ENCODE data around the gene NAV3.
A peak's percentile ranks its signal among the peaks of the same experiment; 100 is the strongest.

NAV3 gene

DNA sequence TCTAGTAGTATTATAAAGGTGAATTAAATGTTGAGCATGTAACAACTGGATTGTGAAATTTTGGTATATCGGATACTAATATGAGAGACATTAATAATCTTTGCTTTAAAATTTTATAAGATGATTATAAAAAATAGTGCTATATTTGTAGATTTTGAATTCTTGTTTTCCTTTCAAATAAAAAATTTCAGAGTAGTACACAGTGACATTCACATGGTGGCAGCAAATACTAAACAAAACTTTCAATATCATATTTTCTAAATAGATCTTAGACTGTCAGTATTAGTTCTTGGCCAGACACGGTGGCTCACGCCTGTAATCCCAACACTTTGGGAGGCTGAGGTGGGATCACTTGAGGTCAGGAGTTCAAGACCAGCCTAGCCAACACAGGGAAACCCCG, 166.0 kb downstream of the NAV3 start:
- DNase-seq, result no peak

DNA sequence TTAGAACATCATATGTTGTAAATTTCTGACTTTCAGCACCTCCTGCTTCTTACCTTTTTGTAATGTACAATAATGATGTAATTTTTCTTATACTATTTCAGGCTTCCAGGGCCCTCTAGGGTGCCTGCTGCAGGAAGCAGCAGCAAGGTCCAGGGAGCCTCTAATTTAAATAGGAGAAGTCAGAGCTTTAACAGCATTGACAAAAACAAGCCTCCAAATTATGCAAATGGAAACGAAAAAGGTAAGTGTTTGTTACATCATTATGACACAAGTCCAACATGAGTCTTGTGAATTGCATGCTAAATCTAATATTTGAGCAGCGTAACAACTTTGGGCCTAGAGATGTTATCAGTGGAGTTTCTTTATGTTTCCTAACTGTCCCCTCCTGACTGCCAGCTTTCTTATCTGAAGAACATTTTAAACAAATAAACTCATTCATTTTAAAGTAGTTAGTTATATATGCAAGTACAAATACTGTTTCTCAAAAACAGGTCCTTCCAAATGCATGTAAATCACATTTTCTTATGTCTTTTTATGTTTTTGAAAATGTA, 167.6 kb downstream of the NAV3 start:
- no peak for DNase-seq

GRCh38 chr12:77999074-77999715, 168.5 kb downstream of the NAV3 start:
- no peak for DNase-seq

GRCh38 chr12:78002878-78003277, 172.2 kb downstream of the NAV3 start:
- DNase-seq, result no peak

DNA sequence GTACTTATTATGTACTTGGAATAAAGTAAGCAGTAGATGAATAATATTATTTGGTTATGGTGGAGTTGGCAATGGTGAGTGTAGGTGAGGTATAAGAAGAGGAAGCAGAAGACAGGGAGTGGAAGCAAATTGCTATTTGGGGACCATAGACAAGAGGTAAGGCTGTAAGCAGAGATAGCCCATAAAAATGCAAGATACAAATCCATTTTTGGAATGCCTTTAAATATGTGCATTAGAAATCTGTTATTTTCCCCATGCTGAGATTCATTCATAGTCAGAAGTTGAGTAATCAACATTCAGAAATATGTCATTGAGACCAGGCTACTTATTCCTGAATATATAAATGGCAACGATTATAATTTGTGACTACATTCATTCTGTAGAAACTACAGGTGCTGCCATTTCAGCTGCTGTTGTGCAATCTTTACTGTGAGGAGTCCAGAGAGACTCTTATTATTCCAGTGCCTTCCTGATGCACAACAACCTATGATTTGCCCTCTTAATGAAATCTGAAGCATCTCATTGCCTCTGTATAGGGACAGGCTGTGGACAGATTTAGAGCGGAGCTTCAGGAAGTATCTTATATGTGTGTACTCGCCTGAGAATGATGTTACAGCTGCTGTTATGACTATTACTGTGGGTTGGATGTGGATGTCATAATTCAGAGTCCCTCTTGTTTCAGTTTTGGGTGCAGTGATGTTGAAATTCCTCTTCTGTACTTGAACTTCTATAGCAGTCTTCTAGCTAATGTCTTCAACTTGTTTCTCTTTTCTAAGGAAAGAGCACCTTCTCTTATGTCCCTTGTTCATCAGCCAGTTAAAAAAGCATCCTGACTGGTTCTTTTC, 173.8 kb downstream of the NAV3 start:
- DNase-seq, result no peak

GRCh38 chr12:78005094-78005492, 174.4 kb downstream of the NAV3 start:
- no peak for DNase-seq

- no peak for DNase-seq
These were observed 176.5 kb downstream of the NAV3 start for GRCh38 chr12:78007173-78007572.

- no peak for DNase-seq
These were observed 178.3 kb downstream of the NAV3 start for GRCh38 chr12:78009031-78009430.

DNA sequence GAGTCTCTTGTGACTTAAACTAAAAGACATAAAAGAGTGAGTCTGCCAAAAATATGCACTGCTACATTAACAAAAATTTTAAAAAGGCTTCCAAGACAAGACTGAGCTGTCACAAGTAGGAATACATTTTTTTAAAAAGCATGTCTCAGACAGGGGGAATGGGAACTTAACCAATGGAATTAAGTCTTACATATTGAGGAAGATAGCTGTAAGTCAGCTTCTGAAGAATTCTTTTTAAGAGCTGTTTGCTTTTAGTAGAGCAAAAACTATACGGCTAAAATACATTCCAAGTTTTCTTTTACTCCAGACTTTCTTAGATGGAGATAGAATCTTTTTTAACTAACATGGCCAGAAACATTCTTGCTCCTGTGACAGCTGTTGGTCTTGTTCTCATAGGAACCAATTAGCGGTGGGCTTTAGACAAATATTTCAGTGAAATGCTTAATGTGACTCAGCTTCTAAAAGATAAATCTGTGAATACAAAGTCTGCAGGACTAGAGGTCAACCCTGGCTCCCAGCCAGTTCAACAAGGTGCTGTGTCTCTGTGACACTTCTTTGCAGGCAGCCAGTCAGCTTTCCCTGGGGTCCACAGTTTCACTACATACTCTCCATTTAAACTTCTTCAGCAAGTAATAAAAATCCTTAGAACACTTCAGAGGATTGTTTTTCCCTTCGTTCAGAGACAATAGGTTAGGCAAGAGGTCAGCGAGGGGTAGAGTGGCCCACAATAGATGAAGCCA, 187.6 kb downstream of the NAV3 start:
- no peak for DNase-seq

DNA sequence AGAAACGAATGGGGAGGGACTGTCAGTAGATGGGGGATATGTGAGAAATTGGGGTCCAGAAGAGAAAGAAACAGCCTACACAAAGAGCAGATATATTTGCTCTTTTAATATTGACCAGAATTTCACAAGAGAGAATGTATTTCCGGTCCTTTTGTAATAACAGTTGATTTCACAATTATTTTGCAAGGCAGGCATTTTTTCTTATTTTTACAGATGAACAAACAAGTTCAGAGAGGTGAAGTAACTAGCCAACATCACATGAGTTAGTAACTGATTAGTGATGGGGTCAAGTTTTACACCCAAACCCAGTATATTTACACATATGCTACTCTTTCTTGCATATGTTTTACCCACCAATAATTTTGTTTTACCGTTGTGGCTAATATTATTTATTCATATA, 188.2 kb downstream of the NAV3 start:
- no peak for DNase-seq

DNA sequence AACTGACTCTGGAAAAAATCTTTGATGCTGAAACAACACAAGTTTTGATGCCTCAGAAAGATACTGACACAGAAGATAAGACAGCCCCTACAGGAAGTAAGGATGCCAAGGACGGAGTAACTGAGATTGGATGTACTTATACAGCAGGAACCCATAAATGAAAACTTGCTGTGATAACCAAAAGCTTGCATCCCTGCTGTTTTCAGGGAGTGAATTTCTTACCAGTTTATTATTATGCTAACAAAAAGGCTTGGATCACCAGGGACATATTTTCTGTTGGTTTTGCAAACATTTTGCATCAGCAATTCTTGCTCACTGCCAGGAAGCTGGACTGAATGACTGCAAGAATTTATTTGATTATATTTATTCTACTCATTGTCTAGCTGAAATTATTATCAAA, 197.7 kb downstream of the NAV3 start:
- DNase-seq, result no peak

DNA sequence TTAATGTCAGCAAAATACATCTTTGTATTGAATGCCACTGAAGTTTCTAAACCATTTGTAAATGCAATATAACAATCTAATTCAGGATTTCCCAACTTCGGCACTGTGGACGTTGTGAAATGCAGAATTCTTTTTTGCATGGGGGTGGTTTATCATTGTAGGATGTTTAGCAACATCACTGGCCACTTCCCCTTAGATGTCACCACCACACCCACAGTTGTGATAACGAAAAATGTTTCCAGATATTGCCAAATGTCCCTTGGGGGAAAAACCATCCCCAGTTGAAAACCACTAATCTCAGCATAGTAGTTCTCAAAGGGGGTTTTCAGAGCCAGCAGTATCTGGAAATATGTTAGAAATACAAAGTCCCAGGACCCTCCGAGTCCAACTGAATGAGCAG, 203.3 kb downstream of the NAV3 start:
- DNase-seq, result peak in 1 of 2 donors; percentile 12

DNA sequence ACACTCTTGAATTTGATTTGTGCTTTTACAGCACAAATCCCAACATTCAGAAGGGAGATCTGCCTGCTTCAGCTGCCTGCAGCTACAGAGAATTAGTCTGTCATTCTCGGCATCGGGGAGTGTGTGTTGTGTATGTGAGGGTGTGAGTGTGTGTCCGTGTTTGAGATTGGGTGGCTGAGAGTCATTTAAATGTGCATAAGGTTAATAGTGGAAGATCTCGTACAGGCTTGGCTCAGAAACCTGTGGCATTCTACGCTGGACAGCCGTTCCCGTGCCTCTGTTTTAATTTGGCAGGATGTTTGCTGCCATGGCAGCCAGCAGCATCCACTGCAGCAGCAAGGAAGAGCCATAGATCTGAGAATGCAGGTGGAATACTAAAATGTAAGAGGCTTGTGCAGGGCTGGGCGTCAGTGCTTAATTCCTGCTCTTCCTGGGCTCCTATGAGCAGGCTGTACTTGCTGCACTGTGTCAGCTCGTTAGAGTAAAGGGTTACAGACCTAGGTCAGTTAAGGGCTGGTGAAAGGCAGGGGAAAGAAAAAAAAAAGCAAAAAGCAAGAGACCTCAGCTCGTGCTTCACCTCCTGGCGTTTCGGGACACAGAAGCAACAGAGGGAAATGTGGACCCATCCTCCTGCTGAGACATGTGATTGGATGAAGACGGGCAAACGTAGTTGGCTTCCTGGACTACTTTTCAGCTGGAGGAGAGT, 205.4 kb downstream of the NAV3 start:
- no peak for DNase-seq

DNA sequence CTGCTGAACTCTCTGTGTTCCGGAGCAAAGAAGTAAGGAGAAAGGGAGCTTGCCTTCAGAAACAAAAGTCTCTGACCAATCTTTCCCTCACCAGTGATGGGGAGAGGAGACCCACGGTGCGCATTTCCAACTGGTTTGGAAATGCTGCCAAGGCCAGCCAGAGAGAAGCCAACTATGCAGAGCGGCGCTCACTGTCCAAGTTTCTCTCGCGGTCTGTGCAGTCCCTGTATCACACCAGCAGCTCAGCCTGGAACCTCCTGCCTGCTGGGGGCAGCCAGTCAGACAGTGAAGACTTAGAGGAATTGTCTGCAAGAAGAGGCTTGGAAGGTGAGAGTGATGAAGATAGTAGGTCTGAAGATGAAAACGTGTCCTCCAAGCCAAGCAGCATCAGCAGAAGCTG, 206.2 kb downstream of the NAV3 start:
- no peak for DNase-seq

GRCh38 chr12:78037707-78038106, 207.0 kb downstream of the NAV3 start:
- DNase-seq, result no peak

DNA sequence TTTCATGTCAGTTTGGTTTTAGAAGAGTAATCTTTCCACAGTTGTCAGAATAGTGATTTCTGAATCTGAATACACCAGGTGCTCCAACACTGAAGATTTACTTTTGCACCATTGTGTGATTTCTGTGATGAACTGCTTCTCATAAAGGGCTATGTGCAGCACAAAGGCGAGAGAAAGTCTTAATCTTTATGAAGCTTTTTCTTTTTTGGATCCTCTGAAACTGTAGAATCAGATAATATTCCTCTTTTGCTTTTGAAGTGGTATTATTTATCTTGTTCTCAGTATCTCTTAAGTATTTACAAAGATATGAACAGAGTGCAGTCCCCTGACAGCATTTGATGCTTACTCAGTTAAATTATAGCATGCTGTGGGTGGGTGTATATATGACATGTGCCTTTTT, 207.8 kb downstream of the NAV3 start:
- no peak for DNase-seq

DNA sequence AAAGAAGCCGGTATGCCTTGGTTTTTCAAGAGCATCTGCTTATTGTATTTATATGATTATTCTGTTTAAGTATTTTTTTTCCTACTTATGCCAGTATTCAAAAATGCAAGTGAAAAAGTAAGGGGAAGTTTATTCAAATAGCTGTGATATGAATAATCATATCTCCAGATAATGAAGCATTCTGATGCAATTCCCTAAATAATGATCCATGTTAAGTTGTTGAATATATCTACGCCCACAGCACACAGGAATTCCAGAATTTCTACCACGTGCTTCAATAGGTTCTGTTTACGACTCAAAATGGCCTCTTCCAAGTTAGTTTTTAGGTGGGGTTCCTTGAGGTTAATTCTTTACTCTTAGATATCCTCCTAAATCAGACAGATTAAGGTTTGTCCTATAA, 208.3 kb downstream of the NAV3 start:
- no peak for DNase-seq

DNA sequence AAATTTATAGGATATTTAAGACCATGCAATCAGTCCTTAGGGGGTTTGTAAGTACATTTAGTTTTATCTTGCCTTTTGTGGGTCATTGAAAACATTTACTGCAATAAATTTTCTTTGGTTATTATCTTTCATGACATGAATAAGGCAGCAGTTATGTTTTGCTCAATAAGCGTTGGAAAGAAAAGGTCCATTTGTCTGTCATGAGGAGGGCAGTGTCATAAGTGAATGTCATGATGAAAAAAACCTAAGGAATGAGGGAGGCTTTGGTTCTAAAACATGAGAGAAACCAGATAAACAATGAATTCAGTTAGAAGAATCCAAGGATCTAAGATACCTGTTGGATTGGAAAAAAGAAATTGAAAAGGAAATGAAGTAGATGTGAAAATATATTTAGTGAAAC, 209.4 kb downstream of the NAV3 start:
- no peak for DNase-seq

DNA sequence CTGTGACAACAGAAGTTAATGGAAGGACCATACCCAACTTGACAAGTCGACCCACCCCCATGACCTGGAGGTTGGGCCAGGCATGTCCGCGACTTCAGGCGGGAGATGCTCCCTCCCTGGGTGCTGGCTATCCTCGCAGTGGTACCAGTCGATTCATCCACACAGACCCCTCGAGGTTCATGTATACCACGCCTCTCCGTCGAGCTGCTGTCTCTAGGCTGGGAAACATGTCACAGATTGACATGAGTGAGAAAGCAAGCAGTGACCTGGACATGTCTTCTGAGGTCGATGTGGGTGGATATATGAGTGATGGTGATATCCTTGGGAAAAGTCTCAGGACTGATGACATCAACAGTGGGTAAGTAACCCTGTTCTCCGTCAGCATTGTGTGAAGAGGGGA, 220.1 kb downstream of the NAV3 start:
- DNase-seq, result no peak

DNA sequence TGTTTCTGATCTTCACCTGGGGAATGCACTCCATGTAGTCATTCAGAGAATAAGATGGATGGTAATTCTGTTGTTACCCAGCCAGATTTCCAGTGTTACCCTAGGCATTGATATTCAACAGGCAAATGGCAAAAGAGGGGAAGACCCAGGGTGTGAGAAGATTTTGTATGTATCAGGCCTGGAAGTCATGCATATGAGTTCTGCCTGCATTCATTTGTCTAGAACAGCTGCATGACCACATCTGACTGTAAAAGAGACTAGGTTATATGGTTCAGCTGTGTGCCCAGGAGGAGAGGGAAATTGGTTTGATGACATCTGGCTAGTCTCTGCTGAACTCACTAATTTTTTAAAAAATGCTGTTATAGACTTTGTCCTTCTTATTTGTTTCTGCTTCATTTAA, 224.9 kb downstream of the NAV3 start:
- DNase-seq, result no peak

DNA sequence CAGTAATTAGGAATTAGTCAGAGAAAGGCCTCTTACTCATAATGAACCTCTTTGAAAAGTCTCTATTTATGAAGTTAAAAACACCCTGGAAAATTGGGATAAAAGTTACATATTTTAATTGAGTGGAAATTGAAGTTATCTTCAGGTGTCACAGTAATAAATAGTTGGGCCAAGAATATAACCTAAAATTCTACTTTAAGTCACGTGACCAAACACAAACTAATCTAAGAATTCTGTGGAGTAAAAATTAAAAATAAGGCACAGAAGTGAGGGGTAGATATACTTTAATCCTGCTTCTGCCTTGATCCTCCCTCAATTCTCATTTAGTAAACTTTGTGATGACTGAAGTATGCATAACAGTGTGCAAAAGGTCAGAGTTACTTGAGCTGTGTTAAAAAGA, 226.4 kb downstream of the NAV3 start:
- DNase-seq, result no peak

DNA sequence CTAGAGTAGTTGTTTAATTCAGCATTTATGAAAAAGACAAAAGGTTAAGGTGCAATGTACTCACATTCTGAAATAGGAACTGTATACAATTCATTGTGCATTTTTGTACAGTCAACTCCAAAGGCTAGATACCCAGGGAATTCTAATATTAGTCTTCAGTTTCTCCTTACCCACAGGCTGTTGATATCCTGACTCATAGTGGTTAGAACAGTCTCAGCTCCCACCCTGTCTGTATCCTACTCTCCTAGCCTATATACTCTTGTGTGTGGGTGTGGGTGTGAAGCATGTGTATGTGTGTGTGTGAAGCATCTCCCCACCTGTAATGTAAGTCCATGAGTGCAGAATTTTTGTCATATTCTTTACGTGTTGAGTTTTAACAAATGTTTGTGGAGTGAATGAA, 229.5 kb downstream of the NAV3 start:
- DNase-seq, result no peak

DNA sequence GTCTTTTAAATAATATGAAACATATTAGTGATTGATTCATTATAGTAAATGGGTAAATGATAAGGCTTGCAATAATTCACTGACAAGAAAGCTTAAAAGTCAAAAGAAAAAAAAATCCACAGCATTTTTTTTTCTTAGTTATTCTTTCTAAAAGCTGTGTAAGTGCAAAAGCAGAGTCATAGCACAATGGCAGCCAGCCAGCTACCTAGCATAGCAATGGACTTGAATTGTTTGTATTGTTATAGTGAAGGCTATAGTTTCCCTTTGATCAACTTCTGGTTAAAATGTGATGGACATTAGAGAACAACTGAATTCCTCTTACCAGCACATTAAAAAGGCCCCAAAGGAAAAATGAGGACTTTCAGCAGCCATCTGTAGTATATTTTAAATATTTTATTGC, 232.1 kb downstream of the NAV3 start:
- no peak for DNase-seq

All from CD4-positive, alpha-beta T cell treated with Interleukin-4 for 1 hour (primary cell).